GM12801 (cell line): ENCODE measurements around the gene DEDD2.

Experiments used
- CTCF ChIP-seq: IDR thresholded peaks from one replicate; pipeline ENCODE4 v1.5.1; 2011; ENCODE audit warnings: control low read depth; ENCODE audit not compliant: insufficient read length; ENCODE audit errors: extremely low read depth

The DEDD2 gene

GRCh38 chr19:42244347-42245220 lies 27.1 kb upstream of the DEDD2 start:
- TF ChIP-seq CTCF, result no peak

GRCh38 chr19:42242512-42243409 lies 25.3 kb upstream of the DEDD2 start, which contains the start of gene GSK3A:
TSS of gene GSK3A (minus strand) at chr19:42242602. CDS start at chr19:42242465, 137 bp downstream.
- TF ChIP-seq CTCF, result no peak

GRCh38 chr19:42242069-42242511 lies 24.6 kb upstream of the DEDD2 start:
- no peak for TF ChIP-seq CTCF

- TF ChIP-seq CTCF, result no peak
These were observed 23.8 kb upstream of the DEDD2 start for GRCh38 chr19:42241279-42241678.

- no peak for TF ChIP-seq CTCF
These were observed 22.2 kb upstream of the DEDD2 start for GRCh38 chr19:42239544-42240220.

GRCh38 chr19:42235181-42235580 lies 17.7 kb upstream of the DEDD2 start:
- TF ChIP-seq CTCF, result no peak

GRCh38 chr19:42234364-42234763 lies 16.9 kb upstream of the DEDD2 start:
- TF ChIP-seq CTCF, result no peak
